Measurements from ENCODE around the gene HCFC1.

HCFC1 gene

GRCh38 chrX:153973127-153974002 lies 1.7 kb upstream of the HCFC1 start:
- DNase-seq = no peak

- DNase-seq = peak; percentile 52 to 66
Measured at GRCh38 chrX:153972368-153973126, 929 bp upstream of the HCFC1 start, which contains the start of gene TMEM187. Gene TMEM187 (plus strand): TSS chrX:153972754. CDS start chrX:153982063, 9,309 bp downstream.

GRCh38 chrX:153971124-153971449 lies 531 bp downstream of the HCFC1 start:
- peak; percentile 32 to 39 for DNase-seq

GRCh38 chrX:153970357-153971123 lies 1.1 kb downstream of the HCFC1 start:
- DNase-seq = no peak

GRCh38 chrX:153969904-153970356 lies 1.7 kb downstream of the HCFC1 start:
- DNase-seq = no peak

- DNase-seq = no peak
Measured at GRCh38 chrX:153969125-153969903, 2.3 kb downstream of the HCFC1 start.

GRCh38 chrX:153968754-153969124 lies 2.9 kb downstream of the HCFC1 start:
- DNase-seq = no peak

- DNase-seq = no peak
Measured at GRCh38 chrX:153968255-153968654, 3.4 kb downstream of the HCFC1 start.

GRCh38 chrX:153967536-153968224 lies 3.9 kb downstream of the HCFC1 start:
- DNase-seq = no peak

GRCh38 chrX:153966841-153967535 lies 4.6 kb downstream of the HCFC1 start:
- DNase-seq = no peak

- DNase-seq = no peak
Measured at GRCh38 chrX:153966283-153966688, 5.3 kb downstream of the HCFC1 start.

GRCh38 chrX:153965406-153965805 lies 6.2 kb downstream of the HCFC1 start:
- no peak for DNase-seq

GRCh38 chrX:153964105-153964504 lies 7.5 kb downstream of the HCFC1 start:
- no peak for DNase-seq

GRCh38 chrX:153963546-153963945 lies 8.1 kb downstream of the HCFC1 start:
- DNase-seq = no peak

- DNase-seq = no peak
Measured at GRCh38 chrX:153961292-153961691, 10.3 kb downstream of the HCFC1 start.

- no peak for DNase-seq
Measured at GRCh38 chrX:153960786-153961185, 10.8 kb downstream of the HCFC1 start.

- DNase-seq = no peak
Measured at GRCh38 chrX:153960077-153960476, 11.5 kb downstream of the HCFC1 start.

- DNase-seq = no peak
Measured at GRCh38 chrX:153959649-153960048, 12.0 kb downstream of the HCFC1 start.

GRCh38 chrX:153958605-153959004 lies 13.0 kb downstream of the HCFC1 start:
- no peak for DNase-seq

- no peak for DNase-seq
Measured at GRCh38 chrX:153957224-153957623, 14.4 kb downstream of the HCFC1 start.

Data from AML-193 (cell line).